Prostate gland (tissue), 2 donors: Measurements from ENCODE around the gene NKX1-1. TPM values are rescaled to one million over a fixed set of nuclear protein-coding genes. Genes with fewer than 3 reads are reported as not detected.

ENCODE experiments used
- DNase-seq: peaks from one replicate; pipeline ENCODE4 v3.0.0-alpha.2; 2019; ENCODE audit warnings: low spot score
- H3K27ac ChIP-seq, 2 donors: fragments of 200-600 bp; sonication (generic); 2 replicates each; pipeline ENCODE4 v1.5.1; 2017 to 2019
- H3K27me3 ChIP-seq: fragments of 200-600 bp; sonication (generic); replicated peaks from 2 replicates; pipeline ENCODE4 v1.5.1; 2019; ENCODE audit not compliant: insufficient read depth
- H3K36me3 ChIP-seq, 2 donors: fragments of 200-600 bp; sonication (generic); 1 replicate in 1 of 2; 2 replicates in 1 of 2; pipeline versions ENCODE4 v1.5.1 to v1.8.1; 2017 to 2019
- H3K4me1 ChIP-seq: fragments of 200-600 bp; sonication (generic); replicated peaks from 2 replicates; pipeline ENCODE4 v1.5.1; 2019
- H3K4me3 ChIP-seq, 2 donors: fragments of 200-600 bp; sonication (generic); 2 replicates each; pipeline ENCODE4 v1.5.1; 2017 to 2019
- H3K9me3 ChIP-seq: fragments of 200-600 bp; sonication (generic); 2 replicates; pipeline ENCODE4 v1.5.1; 2017
- CTCF ChIP-seq, 4 experiments: fragments of 200-600 bp in 2 of 4; fragments of 450-650 bp in 2 of 4; sonication (generic) in 2 of 4; IDR thresholded peaks; 1 replicate in 3 of 4; 2 replicates in 1 of 4; pipeline ENCODE4 v1.5.1; 2016 to 2019; ENCODE audit warnings: antibody characterized with exemption in 4 of 4, mild to moderate bottlenecking in 2 of 4, moderate library complexity in 2 of 4
- POLR2A ChIP-seq: fragments of 450-650 bp; IDR thresholded peaks from one replicate; pipeline ENCODE4 v1.6.1; 2016; ENCODE audit warnings: antibody characterized with exemption, mild to moderate bottlenecking
- POLR2AphosphoS5 ChIP-seq: sonication (generic); formaldehyde crosslinking; IDR thresholded peaks from one replicate; pipeline ENCODE4 v1.6.1; 2017; ENCODE audit warnings: antibody characterized with exemption
- WGBS: methylation state at CpG from one replicate; pipeline ENCODE4 v1.1.5; 2018; 5-methylcytosine and 5-hydroxymethylcytosine counted together
- intact Hi-C: fragments of 100-400 bp; cut with DNase I; formaldehyde crosslinking; loops from one replicate; pipeline ENCODE4 v1.14.2; 2022
- total RNA-seq, 2 donors: library from RNA; depleted of rRNA; stranded (reverse); fragments of >200 nt; gene quantifications; one replicate each; pipeline ENCODE4 v1.1.0, GENCODE V29; 2016

Gene NKX1-1
- total RNA-seq, 2 donors from 2014 or later, result not detected

- no peak for TF ChIP-seq POLR2AphosphoS5
- Histone ChIP-seq H3K4me1 (no peaks in the 10 kb centered on the region), H3K36me3 (peaks cover 0 to 5% of the 10 kb centered on the region in 2 donors), H3K4me3 (no peak overlapping the region), H3K27me3 (no peaks in the 10 kb centered on the region), H3K27ac (no peak overlapping the region), H3K9me3 (no peaks in the 10 kb centered on the region)
- DNase-seq, result no peak
- intact Hi-C loops, result no loop called here
- WGBS, result 90% methylated on average over 25 of the region's 27 CpGs
Measured at GRCh38 chr4:1382776-1383727, 23.2 kb downstream of the NKX1-1 start.

- H3K27ac ChIP-seq, result no peak overlapping the region
- H3K4me3 ChIP-seq, result no peak overlapping the region
- no peaks in the 10 kb centered on the region for H3K4me1 ChIP-seq
- WGBS, result 92% methylated on average over 24 of the region's 24 CpGs
- no peaks in the 10 kb centered on the region for H3K9me3 ChIP-seq
- H3K36me3 ChIP-seq, result peaks cover 0 to 5% of the 10 kb centered on the region in 2 donors
- H3K27me3 ChIP-seq, result no peaks in the 10 kb centered on the region
- TF ChIP-seq CTCF (IDR thresholded peaks at IDR 0.05) (no peak), POLR2A (no peak), POLR2AphosphoS5 (no peak)
- intact Hi-C loops, result no loop called here
- DNase-seq, result no peak
Measured at GRCh38 chr4:1381944-1382541, 24.2 kb downstream of the NKX1-1 start.

- Histone ChIP-seq H3K4me1 (no peaks in the 10 kb centered on the region), H3K9me3 (no peaks in the 10 kb centered on the region), H3K27me3 (no peaks in the 10 kb centered on the region), H3K27ac (no peak overlapping the region), H3K4me3 (no peak overlapping the region), H3K36me3 (peaks cover 0 to 11% of the 10 kb centered on the region in 2 donors)
- intact Hi-C loops, result no loop called here
- no peak for DNase-seq
- 95% methylated on average over 8 of the region's 12 CpGs for WGBS
- TF ChIP-seq POLR2AphosphoS5 (no peak), CTCF (IDR thresholded peaks at IDR 0.05) (no peak), POLR2A (no peak)
Measured at GRCh38 chr4:1381181-1381621, 25.0 kb downstream of the NKX1-1 start.

- Histone ChIP-seq H3K4me1 (no peaks in the 10 kb centered on the region), H3K36me3 (peaks cover 0 to 11% of the 10 kb centered on the region in 2 donors), H3K27me3 (no peaks in the 10 kb centered on the region), H3K9me3 (no peaks in the 10 kb centered on the region), H3K27ac (no peak overlapping the region), H3K4me3 (no peak overlapping the region)
- TF ChIP-seq POLR2AphosphoS5, result no peak
- TF ChIP-seq POLR2A, result no peak
- no peak for TF ChIP-seq CTCF (IDR thresholded peaks at IDR 0.05)
- intact Hi-C loops, result no loop called here
- DNase-seq, result no peak
- 91% methylated on average over 36 of the region's 36 CpGs for WGBS
Measured at GRCh38 chr4:1380368-1381151, 25.7 kb downstream of the NKX1-1 start.

GRCh38 chr4:1379801-1380331, 26.4 kb downstream of the NKX1-1 start:
- H3K27me3 ChIP-seq, result no peaks in the 10 kb centered on the region
- WGBS, result 95% methylated on average over 27 of the region's 31 CpGs
- no peak for DNase-seq
- TF ChIP-seq POLR2A, result no peak
- TF ChIP-seq POLR2AphosphoS5, result no peak
- no peak for TF ChIP-seq CTCF (IDR thresholded peaks at IDR 0.05)
- no peaks in the 10 kb centered on the region for H3K4me1 ChIP-seq
- H3K4me3 ChIP-seq, result no peak overlapping the region
- intact Hi-C loops, result no loop called here
- no peaks in the 10 kb centered on the region for H3K9me3 ChIP-seq
- H3K36me3 ChIP-seq, result peaks cover 0 to 11% of the 10 kb centered on the region in 2 donors
- H3K27ac ChIP-seq, result no peak overlapping the region
